ENCODE results near the gene MAPK9. TPM values are rescaled to one million over a fixed set of nuclear protein-coding genes. Genes with fewer than 3 reads are reported as not detected.

Gene MAPK9
- total and polyA plus RNA-seq, 9 of the 15 experiments (the other 6 are each of a cell fraction or from before 2014, with no cell fraction given), result 4.8 to 58.0 (median 29.9) TPM

DNA sequence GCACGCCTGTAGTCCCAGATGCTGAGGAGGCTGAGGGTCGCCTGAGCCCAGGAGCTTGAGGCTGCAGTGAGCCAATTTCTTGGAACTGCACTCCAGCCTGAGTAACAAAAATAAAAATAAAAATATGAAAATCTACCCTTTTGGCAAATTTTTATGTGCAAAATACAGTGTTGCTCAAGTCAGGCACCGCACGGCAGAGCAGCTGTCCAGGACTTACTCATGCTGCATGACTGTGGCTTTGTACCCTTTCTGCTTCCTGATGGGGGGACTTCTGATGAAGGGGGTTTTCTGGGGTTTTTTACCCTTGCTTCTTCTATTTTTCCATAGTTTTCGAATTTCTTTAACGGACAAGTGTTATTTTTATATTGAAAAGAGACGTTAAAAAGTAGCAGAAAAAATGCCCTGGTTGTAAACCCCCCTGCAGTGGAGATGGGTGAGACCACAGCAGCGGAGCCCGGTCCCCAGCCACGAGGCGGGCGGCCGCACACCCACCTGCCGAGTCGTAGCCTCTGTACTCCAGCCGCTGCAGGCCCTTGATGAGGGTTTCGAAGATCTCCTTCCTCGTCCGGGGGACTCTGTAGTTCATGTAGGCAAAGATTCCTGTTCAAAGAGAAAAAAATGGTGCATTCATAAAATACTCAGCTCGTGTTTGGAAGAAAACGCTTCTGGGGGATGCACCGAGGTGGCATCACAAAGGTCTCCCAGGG is 46.3 kb upstream of the MAPK9 start:
- FAIRE-seq, result no peak
- Histone ChIP-seq H3K9me3 (replicated peaks; ENCODE audit: control insufficient read depth, insufficient read depth, low read depth, low read length) (no peaks in the 10 kb centered on the region), H3K4me3 (no peak overlapping the region), H3K27me3 (ENCODE audit: control insufficient read depth in 2 of 2, insufficient read depth in 2 of 2, low read length in 2 of 2) (peaks cover 40 to 76% of the 10 kb centered on the region in 2 experiments), H3K4me1 (replicated peaks in 1 of 2; ENCODE audit: control insufficient read depth in 2 of 2, insufficient read depth in 2 of 2, low read length in 2 of 2) (peaks cover 0 to 7% of the 10 kb centered on the region in 2 experiments; a peak in 1 of 5 replicates), H3K36me3 (ENCODE audit: control insufficient read depth, insufficient read depth, low read length) (no peaks in the 10 kb centered on the region), H4K20me1 (replicated peaks; ENCODE audit: control insufficient read depth, insufficient read depth, low read length) (peaks cover 5% of the 10 kb centered on the region; the same call in 1 of the 2 replicates), H3K9me1 (ENCODE audit: control insufficient read depth, insufficient read depth, low read length) (no peaks in the 10 kb centered on the region), H2AFZ (ENCODE audit: low read depth, low read length) (no peak overlapping the region), H3K27ac (ENCODE audit: extremely low read depth, low read depth, low read length) (no peak overlapping the region), H3K4me2 (ENCODE audit: insufficient read depth, low read length) (no peak overlapping the region), H3K9ac (ENCODE audit: insufficient read depth in 1 of 2, low read depth in 2 of 2, low read length in 2 of 2) (no peak overlapping the region), H3K79me2 (ENCODE audit: control insufficient read depth, insufficient read depth, low read length) (no peaks in the 10 kb centered on the region)
- CTCF ChIA-PET (ENCODE audit: low intra/inter-chr PET ratio), result interaction anchor here (0.6 kb wide), 1 partner anchor 261 kb away, joined by 3 read pairs; no protein-coding TSS in a partner anchor
- WGBS (ENCODE audit: insufficient coverage, low coverage, missing lambda C conversion rate), result 2% methylated on average over 22 of the region's 22 CpGs
- POLR2A ChIA-PET, result interaction anchor here (0.7 to 1.1 kb wide), 2 partner anchors 9 to 198 kb away, joined by 3 to 4 read pairs; no protein-coding TSS in a partner anchor
- no peak for ATAC-seq
- BruUV-seq (replicated peaks), result no TSS peak
- DNase-seq (ENCODE audit: extremely low read depth in 1 of 4, low spot score in 3 of 4), result no peak
- intact Hi-C loops (cut with micrococcal nuclease), result no loop called here
- in situ Hi-C loops (cut with MboI), result no loop called here
- TF ChIP-seq, protein P1, sequence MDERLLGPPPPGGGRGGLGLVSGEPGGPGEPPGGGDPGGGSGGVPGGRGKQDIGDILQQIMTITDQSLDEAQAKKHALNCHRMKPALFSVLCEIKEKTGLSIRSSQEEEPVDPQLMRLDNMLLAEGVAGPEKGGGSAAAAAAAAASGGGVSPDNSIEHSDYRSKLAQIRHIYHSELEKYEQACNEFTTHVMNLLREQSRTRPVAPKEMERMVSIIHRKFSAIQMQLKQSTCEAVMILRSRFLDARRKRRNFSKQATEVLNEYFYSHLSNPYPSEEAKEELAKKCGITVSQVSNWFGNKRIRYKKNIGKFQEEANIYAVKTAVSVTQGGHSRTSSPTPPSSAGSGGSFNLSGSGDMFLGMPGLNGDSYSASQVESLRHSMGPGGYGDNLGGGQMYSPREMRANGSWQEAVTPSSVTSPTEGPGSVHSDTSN (CRISPR knock-in tag; IDR thresholded peaks at IDR 0.05; ENCODE audit: low read depth), result no peak
- TF ChIP-seq, protein P1 (tag; conservative IDR thresholded peaks at IDR 0.05; ENCODE audit: low read depth), result no peak
- no peak for TF ChIP-seq POU5F1 (IDR thresholded peaks at IDR 0.05; ENCODE audit: borderline replicate concordance, low read depth, low read length, partially characterized antibody)
- TF ChIP-seq MEIS2 (IDR thresholded peaks at IDR 0.05; ENCODE audit: partially characterized antibody), result no peak
- TF ChIP-seq KHSRP (IDR thresholded peaks at IDR 0.05), result no peak
- TF ChIP-seq XRCC3 (IDR thresholded peaks at IDR 0.05), result no peak
- TF ChIP-seq, protein P2, sequence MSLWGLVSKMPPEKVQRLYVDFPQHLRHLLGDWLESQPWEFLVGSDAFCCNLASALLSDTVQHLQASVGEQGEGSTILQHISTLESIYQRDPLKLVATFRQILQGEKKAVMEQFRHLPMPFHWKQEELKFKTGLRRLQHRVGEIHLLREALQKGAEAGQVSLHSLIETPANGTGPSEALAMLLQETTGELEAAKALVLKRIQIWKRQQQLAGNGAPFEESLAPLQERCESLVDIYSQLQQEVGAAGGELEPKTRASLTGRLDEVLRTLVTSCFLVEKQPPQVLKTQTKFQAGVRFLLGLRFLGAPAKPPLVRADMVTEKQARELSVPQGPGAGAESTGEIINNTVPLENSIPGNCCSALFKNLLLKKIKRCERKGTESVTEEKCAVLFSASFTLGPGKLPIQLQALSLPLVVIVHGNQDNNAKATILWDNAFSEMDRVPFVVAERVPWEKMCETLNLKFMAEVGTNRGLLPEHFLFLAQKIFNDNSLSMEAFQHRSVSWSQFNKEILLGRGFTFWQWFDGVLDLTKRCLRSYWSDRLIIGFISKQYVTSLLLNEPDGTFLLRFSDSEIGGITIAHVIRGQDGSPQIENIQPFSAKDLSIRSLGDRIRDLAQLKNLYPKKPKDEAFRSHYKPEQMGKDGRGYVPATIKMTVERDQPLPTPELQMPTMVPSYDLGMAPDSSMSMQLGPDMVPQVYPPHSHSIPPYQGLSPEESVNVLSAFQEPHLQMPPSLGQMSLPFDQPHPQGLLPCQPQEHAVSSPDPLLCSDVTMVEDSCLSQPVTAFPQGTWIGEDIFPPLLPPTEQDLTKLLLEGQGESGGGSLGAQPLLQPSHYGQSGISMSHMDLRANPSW (CRISPR knock-in tag; IDR thresholded peaks at IDR 0.05), result no peak
- TF ChIP-seq ZC3H4 (CRISPR knock-in tag; IDR thresholded peaks at IDR 0.05; ENCODE audit: borderline replicate concordance), result no peak
- no peak for TF ChIP-seq ZNF124 (CRISPR knock-in tag; IDR thresholded peaks at IDR 0.05)
- TF ChIP-seq, protein P3, sequence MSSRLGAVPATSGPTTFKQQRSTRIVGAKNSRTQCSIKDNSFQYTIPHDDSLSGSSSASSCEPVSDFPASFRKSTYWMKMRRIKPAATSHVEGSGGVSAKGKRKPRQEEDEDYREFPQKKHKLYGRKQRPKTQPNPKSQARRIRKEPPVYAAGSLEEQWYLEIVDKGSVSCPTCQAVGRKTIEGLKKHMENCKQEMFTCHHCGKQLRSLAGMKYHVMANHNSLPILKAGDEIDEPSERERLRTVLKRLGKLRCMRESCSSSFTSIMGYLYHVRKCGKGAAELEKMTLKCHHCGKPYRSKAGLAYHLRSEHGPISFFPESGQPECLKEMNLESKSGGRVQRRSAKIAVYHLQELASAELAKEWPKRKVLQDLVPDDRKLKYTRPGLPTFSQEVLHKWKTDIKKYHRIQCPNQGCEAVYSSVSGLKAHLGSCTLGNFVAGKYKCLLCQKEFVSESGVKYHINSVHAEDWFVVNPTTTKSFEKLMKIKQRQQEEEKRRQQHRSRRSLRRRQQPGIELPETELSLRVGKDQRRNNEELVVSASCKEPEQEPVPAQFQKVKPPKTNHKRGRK (tag; IDR thresholded peaks at IDR 0.05), result no peak
- TF ChIP-seq, protein P4, sequence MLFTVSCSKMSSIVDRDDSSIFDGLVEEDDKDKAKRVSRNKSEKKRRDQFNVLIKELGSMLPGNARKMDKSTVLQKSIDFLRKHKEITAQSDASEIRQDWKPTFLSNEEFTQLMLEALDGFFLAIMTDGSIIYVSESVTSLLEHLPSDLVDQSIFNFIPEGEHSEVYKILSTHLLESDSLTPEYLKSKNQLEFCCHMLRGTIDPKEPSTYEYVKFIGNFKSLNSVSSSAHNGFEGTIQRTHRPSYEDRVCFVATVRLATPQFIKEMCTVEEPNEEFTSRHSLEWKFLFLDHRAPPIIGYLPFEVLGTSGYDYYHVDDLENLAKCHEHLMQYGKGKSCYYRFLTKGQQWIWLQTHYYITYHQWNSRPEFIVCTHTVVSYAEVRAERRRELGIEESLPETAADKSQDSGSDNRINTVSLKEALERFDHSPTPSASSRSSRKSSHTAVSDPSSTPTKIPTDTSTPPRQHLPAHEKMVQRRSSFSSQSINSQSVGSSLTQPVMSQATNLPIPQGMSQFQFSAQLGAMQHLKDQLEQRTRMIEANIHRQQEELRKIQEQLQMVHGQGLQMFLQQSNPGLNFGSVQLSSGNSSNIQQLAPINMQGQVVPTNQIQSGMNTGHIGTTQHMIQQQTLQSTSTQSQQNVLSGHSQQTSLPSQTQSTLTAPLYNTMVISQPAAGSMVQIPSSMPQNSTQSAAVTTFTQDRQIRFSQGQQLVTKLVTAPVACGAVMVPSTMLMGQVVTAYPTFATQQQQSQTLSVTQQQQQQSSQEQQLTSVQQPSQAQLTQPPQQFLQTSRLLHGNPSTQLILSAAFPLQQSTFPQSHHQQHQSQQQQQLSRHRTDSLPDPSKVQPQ (CRISPR knock-in tag; IDR thresholded peaks at IDR 0.05; ENCODE audit: borderline replicate concordance), result no peak
- TF ChIP-seq MIER1 (IDR thresholded peaks at IDR 0.05; ENCODE audit: low read depth), result no peak

Measured in K562 (cell line).